ENCODE data around the gene PROM1.

DNA sequence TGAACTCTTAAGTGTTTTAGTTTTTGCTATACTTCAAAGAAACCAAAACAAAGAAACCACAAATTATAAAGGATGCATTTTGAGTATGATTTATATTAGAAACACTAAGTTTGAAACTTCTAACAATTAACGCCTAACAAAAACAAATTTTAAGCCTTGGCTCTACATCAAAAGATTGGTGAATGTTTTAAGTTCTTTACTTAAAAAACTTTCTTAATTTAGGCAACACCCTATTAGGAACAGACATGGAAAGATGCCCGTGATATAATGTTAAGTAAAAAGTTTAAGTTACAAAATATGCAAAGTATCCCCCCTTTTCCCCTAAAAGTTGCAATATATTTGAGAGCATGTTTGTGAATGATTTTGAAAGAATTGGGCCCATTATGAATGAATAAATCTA lies 21.2 kb downstream of the PROM1 start:
- TF ChIP-seq FOXA1 (IDR thresholded peaks at IDR 0.05), result no peak
- no peak for TF ChIP-seq ZNF384 (IDR thresholded peaks at IDR 0.05)
- TF ChIP-seq TARDBP (IDR thresholded peaks at IDR 0.05), result no peak
- no peak for TF ChIP-seq LEF1 (IDR thresholded peaks at IDR 0.05; ENCODE audit: borderline replicate concordance)
- no peak for TF ChIP-seq FOXK2 (IDR thresholded peaks at IDR 0.05)
- no peak for TF ChIP-seq L3MBTL2 (conservative IDR thresholded peaks at IDR 0.05)
